ENCODE data around the gene UBXN2A.

Gene UBXN2A

GRCh38 chr2:24046930-24047702, 106.9 kb downstream of the UBXN2A start, which contains the start of gene WDCP:
WDCP (minus strand) TSS chr2:24047391; CDS start chr2:24039494, 7,897 bp downstream.
- peak; percentile 96 for DNase-seq

GRCh38 chr2:24047703-24048033, 107.4 kb downstream of the UBXN2A start:
- peak in 1 of 2 experiments; percentile 36 for DNase-seq

GRCh38 chr2:24048769-24049484, 108.7 kb downstream of the UBXN2A start:
- DNase-seq, result peak; percentile 3 to 20

GRCh38 chr2:24049485-24050021, 109.3 kb downstream of the UBXN2A start, which contains the start of gene FKBP1B:
FKBP1B (plus strand) TSS chr2:24049741; CDS start chr2:24049850, 109 bp downstream.
- peak; percentile 58 to 59 for DNase-seq

GRCh38 chr2:24050041-24050979, 110.0 kb downstream of the UBXN2A start:
- no peak for DNase-seq

- no peak for DNase-seq
Measured at GRCh38 chr2:24051833-24052232, 111.6 kb downstream of the UBXN2A start.

- DNase-seq, result no peak
Measured at GRCh38 chr2:24052951-24053350, 112.7 kb downstream of the UBXN2A start.

All from NCI-H1930 (cell line).